GM12878 (cell line): ENCODE data around the gene PLPPR2. TPM values are rescaled to one million over a fixed set of nuclear protein-coding genes. Genes with fewer than 3 reads are reported as not detected.

Source experiments
- BHLHE40 ChIP-seq, 2 experiments: fragments of 450-650 bp in 1 of 2; IDR thresholded peaks; 2 replicates each; pipeline ENCODE4 v1.6.1; 2011 to 2017; ENCODE audit warnings: low read depth in 2 of 2, borderline replicate concordance in 1 of 2, improper control_type of control experiment in 1 of 2, low read length in 1 of 2, mild to moderate bottlenecking in 1 of 2
- CHD2 ChIP-seq: IDR thresholded peaks from 2 replicates; pipeline ENCODE4 v1.6.1; 2011; ENCODE audit warnings: low read depth, low read length, improper control_type of control experiment, borderline replicate concordance
- IKZF1 ChIP-seq: fragments of 450-650 bp; conservative IDR thresholded peaks from 2 replicates; pipeline ENCODE4 v1.6.1; 2017; ENCODE audit warnings: antibody characterized with exemption, mild to moderate bottlenecking
- IKZF2 ChIP-seq, 2 experiments: fragments of 450-650 bp; IDR thresholded peaks; 2 replicates each; pipeline ENCODE4 v1.6.1; 2017; ENCODE audit warnings: mild to moderate bottlenecking in 2 of 2, moderate library complexity in 2 of 2
- LARP7 ChIP-seq: fragments of 450-650 bp; IDR thresholded peaks from 2 replicates; pipeline ENCODE4 v1.6.1; 2017; ENCODE audit warnings: mild to moderate bottlenecking
- MEF2B ChIP-seq: fragments of 450-650 bp; IDR thresholded peaks from 2 replicates; pipeline ENCODE4 v1.6.1; 2018; ENCODE audit warnings: mild to moderate bottlenecking, moderate library complexity; ENCODE audit not compliant: partially characterized antibody, poor library complexity, severe bottlenecking
- NBN ChIP-seq: fragments of 450-650 bp; IDR thresholded peaks from 2 replicates; pipeline ENCODE4 v1.6.1; 2016
- TAF1 ChIP-seq: IDR thresholded peaks from 2 replicates; pipeline ENCODE4 v1.6.1; 2011; ENCODE audit warnings: mild to moderate bottlenecking, low read depth, low read length, borderline replicate concordance
- TCF3 ChIP-seq: IDR thresholded peaks from 2 replicates; pipeline ENCODE4 v1.6.1; 2012; ENCODE audit warnings: low read depth, mild to moderate bottlenecking, low read length, borderline replicate concordance; ENCODE audit not compliant: insufficient read depth
- polyA plus RNA-seq, 11 experiments: library from polyadenylated mRNA; depleted of rRNA in 4 of 11; unstranded in 6 of 11; stranded (reverse) in 5 of 11; fragments of >200 nt; fragmentation: Nextera tagmentation in 4 of 11; fragmentation: Illumina TruSeq in 1 of 11; extraction: Ambion mirVana in 4 of 11; extraction: Trizol in 1 of 11; gene quantifications; 1 replicate in 1 of 11; 2 replicates in 10 of 11; pipeline versions ENCODE4 v1.2.1 to v1.2.3, GENCODE V29; 2011 to 2016; ENCODE audit warnings: inconsistent platforms in 2 of 11, missing spikeins in 2 of 11, low read depth in 1 of 11
- total RNA-seq, 4 experiments: library from RNA; depleted of rRNA in 3 of 4; stranded (reverse); fragments of >200 nt in 3 of 4; fragmentation: Illumina TruSeq in 1 of 4; extraction: Trizol in 1 of 4; gene quantifications; 2 replicates each; pipeline versions ENCODE4 v1.2.1 to v1.2.3, GENCODE V29; 2013 to 2021
- TF ChIP-seq, protein P1 (sequence below): fragments of 450-650 bp; formaldehyde crosslinking; IDR thresholded peaks from 2 replicates; pipeline ENCODE4 v1.4.0; 2022; ENCODE audit warnings: mild to moderate bottlenecking, moderate library complexity
- TF ChIP-seq, protein P2 (sequence below), 3 experiments: IDR thresholded peaks in 2 of 3; conservative IDR thresholded peaks in 1 of 3; 2 replicates each; pipeline ENCODE4 v1.5.1; 2011; ENCODE audit warnings: low read depth in 3 of 3, low read length in 3 of 3, mild to moderate bottlenecking in 3 of 3, control low read depth in 2 of 3, moderate library complexity in 2 of 3, inconsistent platforms in 1 of 3, mixed read lengths in 1 of 3; ENCODE audit not compliant: control insufficient read depth in 2 of 3, insufficient read depth in 1 of 3; ENCODE audit errors: extremely low read depth in 1 of 3
- TF ChIP-seq, protein P3 (sequence below): IDR thresholded peaks from 2 replicates; pipeline ENCODE4 v1.6.1; 2012; ENCODE audit warnings: low read depth, low read length, improper control_type of control experiment
- TF ChIP-seq, protein P4 (sequence below): IDR thresholded peaks from 2 replicates; pipeline ENCODE4 v1.6.1; 2012; ENCODE audit warnings: low read length, inconsistent platforms
- TF ChIP-seq, protein P5 (sequence below): fragments of 450-650 bp; formaldehyde crosslinking; IDR thresholded peaks from 2 replicates; pipeline ENCODE4 v1.4.0; 2020; ENCODE audit warnings: mild to moderate bottlenecking, moderate library complexity
- TF ChIP-seq, protein P6 (sequence below): IDR thresholded peaks from 2 replicates; pipeline ENCODE4 v1.6.1; 2012; ENCODE audit warnings: low read depth, low read length, improper control_type of control experiment

Gene PLPPR2
- total and polyA plus RNA-seq, 10 of the 15 experiments (the other 5 are each of a cell fraction or from before 2014, with no cell fraction given) = 0.09 to 2.8 (median 0.70) TPM

DNA sequence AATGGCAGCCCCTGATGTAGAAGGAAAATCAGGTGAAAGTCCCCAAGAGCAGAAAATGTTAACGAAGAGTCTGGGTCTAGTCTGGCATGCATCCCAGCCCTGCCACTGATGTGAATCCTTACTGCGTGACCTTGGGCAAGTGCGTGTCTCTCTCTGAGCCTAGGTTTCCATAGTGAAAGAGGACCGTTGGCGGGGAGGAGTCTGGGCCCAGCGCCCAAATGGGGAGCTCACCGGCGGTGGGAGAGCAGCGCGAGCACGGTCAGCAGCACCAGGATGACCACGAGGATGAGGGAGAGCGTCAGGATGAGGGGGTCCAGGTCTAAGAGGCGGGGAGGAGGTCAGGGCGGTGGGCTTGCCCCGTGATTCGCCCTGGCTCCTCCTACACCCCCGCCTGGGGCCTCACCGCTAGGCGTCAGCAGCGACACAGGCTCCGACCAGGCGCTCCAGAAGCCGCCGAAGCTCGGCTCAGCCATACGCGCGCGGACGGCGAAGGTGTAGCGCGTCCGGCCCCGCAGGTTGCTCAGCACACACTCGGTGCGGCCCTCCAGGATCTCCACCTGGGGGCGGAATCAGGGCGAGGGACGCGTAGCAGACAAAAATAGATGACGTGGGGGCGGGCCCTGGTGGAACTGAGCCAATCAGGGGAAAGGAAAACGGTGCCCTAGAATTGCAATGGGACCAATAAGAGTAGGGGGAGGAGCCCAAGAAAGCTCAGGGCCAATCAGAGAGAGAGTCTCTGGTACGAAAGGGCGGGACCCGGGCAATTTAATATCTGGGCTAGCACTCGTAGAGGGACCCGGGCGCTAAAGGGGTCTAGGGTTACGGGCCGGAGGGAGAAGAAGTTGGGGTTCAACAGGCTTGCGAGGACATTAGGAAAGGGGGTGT lies 25.7 kb downstream of the PLPPR2 start (continued):
- TF ChIP-seq, protein P1, sequence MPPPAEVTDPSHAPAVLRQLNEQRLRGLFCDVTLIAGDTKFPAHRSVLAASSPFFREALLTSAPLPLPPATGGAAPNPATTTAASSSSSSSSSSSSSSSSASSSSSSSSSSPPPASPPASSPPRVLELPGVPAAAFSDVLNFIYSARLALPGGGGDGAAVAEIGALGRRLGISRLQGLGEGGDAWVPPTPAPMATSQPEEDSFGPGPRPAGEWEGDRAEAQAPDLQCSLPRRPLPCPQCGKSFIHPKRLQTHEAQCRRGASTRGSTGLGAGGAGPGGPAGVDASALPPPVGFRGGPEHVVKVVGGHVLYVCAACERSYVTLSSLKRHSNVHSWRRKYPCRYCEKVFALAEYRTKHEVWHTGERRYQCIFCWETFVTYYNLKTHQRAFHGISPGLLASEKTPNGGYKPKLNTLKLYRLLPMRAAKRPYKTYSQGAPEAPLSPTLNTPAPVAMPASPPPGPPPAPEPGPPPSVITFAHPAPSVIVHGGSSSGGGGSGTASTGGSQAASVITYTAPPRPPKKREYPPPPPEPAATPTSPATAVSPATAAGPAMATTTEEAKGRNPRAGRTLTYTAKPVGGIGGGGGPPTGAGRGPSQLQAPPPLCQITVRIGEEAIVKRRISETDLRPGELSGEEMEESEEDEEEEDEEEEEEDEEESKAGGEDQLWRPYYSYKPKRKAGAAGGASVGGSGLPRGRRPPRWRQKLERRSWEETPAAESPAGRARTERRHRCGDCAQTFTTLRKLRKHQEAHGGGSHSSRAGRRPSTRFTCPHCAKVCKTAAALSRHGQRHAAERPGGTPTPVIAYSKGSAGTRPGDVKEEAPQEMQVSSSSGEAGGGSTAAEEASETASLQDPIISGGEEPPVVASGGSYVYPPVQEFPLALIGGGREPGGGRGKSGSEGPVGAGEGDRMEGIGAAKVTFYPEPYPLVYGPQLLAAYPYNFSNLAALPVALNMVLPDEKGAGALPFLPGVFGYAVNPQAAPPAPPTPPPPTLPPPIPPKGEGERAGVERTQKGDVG = no peak
- TF ChIP-seq TAF1 = peak; percentile 56; the same call in 1 of the 2 replicates
- TF ChIP-seq CHD2 = peak; percentile 90
- TF ChIP-seq, protein P2, sequence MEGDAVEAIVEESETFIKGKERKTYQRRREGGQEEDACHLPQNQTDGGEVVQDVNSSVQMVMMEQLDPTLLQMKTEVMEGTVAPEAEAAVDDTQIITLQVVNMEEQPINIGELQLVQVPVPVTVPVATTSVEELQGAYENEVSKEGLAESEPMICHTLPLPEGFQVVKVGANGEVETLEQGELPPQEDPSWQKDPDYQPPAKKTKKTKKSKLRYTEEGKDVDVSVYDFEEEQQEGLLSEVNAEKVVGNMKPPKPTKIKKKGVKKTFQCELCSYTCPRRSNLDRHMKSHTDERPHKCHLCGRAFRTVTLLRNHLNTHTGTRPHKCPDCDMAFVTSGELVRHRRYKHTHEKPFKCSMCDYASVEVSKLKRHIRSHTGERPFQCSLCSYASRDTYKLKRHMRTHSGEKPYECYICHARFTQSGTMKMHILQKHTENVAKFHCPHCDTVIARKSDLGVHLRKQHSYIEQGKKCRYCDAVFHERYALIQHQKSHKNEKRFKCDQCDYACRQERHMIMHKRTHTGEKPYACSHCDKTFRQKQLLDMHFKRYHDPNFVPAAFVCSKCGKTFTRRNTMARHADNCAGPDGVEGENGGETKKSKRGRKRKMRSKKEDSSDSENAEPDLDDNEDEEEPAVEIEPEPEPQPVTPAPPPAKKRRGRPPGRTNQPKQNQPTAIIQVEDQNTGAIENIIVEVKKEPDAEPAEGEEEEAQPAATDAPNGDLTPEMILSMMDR (IDR thresholded peaks at IDR 0.05 in 2 of 3, conservative IDR thresholded peaks at IDR 0.05 in 1 of 3; ENCODE audit: control insufficient read depth in 2 of 3, extremely low read depth in 1 of 3, insufficient read depth in 1 of 3, low read depth in 3 of 3, low read length in 3 of 3) = peak; percentile 75 to 79 (median 76)
- peak; percentile 57 for TF ChIP-seq TCF3
- TF ChIP-seq, protein P3, sequence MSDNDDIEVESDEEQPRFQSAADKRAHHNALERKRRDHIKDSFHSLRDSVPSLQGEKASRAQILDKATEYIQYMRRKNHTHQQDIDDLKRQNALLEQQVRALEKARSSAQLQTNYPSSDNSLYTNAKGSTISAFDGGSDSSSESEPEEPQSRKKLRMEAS = peak; percentile 19; the same call in 1 of the 2 replicates
- TF ChIP-seq LARP7 = peak; percentile 85
- TF ChIP-seq, protein P4, sequence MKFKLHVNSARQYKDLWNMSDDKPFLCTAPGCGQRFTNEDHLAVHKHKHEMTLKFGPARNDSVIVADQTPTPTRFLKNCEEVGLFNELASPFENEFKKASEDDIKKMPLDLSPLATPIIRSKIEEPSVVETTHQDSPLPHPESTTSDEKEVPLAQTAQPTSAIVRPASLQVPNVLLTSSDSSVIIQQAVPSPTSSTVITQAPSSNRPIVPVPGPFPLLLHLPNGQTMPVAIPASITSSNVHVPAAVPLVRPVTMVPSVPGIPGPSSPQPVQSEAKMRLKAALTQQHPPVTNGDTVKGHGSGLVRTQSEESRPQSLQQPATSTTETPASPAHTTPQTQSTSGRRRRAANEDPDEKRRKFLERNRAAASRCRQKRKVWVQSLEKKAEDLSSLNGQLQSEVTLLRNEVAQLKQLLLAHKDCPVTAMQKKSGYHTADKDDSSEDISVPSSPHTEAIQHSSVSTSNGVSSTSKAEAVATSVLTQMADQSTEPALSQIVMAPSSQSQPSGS = no peak
- TF ChIP-seq, protein P5, sequence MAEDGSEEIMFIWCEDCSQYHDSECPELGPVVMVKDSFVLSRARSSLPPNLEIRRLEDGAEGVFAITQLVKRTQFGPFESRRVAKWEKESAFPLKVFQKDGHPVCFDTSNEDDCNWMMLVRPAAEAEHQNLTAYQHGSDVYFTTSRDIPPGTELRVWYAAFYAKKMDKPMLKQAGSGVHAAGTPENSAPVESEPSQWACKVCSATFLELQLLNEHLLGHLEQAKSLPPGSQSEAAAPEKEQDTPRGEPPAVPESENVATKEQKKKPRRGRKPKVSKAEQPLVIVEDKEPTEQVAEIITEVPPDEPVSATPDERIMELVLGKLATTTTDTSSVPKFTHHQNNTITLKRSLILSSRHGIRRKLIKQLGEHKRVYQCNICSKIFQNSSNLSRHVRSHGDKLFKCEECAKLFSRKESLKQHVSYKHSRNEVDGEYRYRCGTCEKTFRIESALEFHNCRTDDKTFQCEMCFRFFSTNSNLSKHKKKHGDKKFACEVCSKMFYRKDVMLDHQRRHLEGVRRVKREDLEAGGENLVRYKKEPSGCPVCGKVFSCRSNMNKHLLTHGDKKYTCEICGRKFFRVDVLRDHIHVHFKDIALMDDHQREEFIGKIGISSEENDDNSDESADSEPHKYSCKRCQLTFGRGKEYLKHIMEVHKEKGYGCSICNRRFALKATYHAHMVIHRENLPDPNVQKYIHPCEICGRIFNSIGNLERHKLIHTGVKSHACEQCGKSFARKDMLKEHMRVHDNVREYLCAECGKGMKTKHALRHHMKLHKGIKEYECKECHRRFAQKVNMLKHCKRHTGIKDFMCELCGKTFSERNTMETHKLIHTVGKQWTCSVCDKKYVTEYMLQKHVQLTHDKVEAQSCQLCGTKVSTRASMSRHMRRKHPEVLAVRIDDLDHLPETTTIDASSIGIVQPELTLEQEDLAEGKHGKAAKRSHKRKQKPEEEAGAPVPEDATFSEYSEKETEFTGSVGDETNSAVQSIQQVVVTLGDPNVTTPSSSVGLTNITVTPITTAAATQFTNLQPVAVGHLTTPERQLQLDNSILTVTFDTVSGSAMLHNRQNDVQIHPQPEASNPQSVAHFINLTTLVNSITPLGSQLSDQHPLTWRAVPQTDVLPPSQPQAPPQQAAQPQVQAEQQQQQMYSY = no peak
- TF ChIP-seq IKZF2 (IDR thresholded peaks at IDR 0.05) = peak in 1 of 2 experiments; percentile 23; a peak in 1 of 4 replicates
- peak; percentile 84 for TF ChIP-seq MEF2B
- TF ChIP-seq IKZF1 = peak; percentile 56
- TF ChIP-seq, protein P6, sequence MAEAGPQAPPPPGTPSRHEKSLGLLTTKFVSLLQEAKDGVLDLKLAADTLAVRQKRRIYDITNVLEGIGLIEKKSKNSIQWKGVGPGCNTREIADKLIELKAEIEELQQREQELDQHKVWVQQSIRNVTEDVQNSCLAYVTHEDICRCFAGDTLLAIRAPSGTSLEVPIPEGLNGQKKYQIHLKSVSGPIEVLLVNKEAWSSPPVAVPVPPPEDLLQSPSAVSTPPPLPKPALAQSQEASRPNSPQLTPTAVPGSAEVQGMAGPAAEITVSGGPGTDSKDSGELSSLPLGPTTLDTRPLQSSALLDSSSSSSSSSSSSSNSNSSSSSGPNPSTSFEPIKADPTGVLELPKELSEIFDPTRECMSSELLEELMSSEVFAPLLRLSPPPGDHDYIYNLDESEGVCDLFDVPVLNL = peak; percentile 96
- TF ChIP-seq NBN = 0 out of 2 replicates have a peak, but pooled peaks have one; percentile 52
- TF ChIP-seq BHLHE40 (IDR thresholded peaks at IDR 0.05; ENCODE audit: borderline replicate concordance in 1 of 2, low read depth in 2 of 2, low read length in 1 of 2) = peak; percentile 62 to 71; a peak in 3 of 4 replicates
